ENCODE data around the gene TMEM163.

The TMEM163 gene

GRCh38 chr2:134689315-134689714 is 29.5 kb downstream of the TMEM163 start:
- H3F3A ChIP-seq (ENCODE audit: control insufficient read depth, insufficient read depth): no peaks in the 10 kb centered on the region
- H3K27ac ChIP-seq (ENCODE audit: low read depth, low read length): no peak overlapping the region
- no peak for TF ChIP-seq CTCF (IDR thresholded peaks at IDR 0.05; ENCODE audit: low read depth, low read length, poor library complexity, severe bottlenecking)
- no peak for TF ChIP-seq EZH2phosphoT487 (IDR thresholded peaks at IDR 0.05; ENCODE audit: borderline replicate concordance, low read length)
- no peaks in the 10 kb centered on the region for H3K9me2 ChIP-seq (replicated peaks; ENCODE audit: control insufficient read depth, low read length)
- H3K27me3 ChIP-seq (ENCODE audit: control insufficient read depth, low read length): no peaks in the 10 kb centered on the region
- H3K9me3 ChIP-seq (ENCODE audit: control insufficient read depth, insufficient read depth, low read length): no peaks in the 10 kb centered on the region
- peaks cover 30% of the 10 kb centered on the region for H3K4me1 ChIP-seq (ENCODE audit: control insufficient read depth, low read length)
- H4K20me1 ChIP-seq (ENCODE audit: control insufficient read depth, insufficient read depth, low read depth, low read length): no peaks in the 10 kb centered on the region
- H3K4me3 ChIP-seq (ENCODE audit: low read length): no peak overlapping the region
- H3K36me3 ChIP-seq (ENCODE audit: control insufficient read depth, low read length): no peaks in the 10 kb centered on the region
- H3K79me2 ChIP-seq (ENCODE audit: control insufficient read depth, low read length): no peaks in the 10 kb centered on the region
- no peak overlapping the region for H3K4me2 ChIP-seq (ENCODE audit: low read length)

- no peaks in the 10 kb centered on the region for H3K9me2 ChIP-seq (replicated peaks; ENCODE audit: control insufficient read depth, low read length)
- no peaks in the 10 kb centered on the region for H3K79me2 ChIP-seq (ENCODE audit: control insufficient read depth, low read length)
- peaks cover 12% of the 10 kb centered on the region for H3K4me1 ChIP-seq (ENCODE audit: control insufficient read depth, low read length)
- H3K9me3 ChIP-seq (ENCODE audit: control insufficient read depth, insufficient read depth, low read length): no peaks in the 10 kb centered on the region
- no peak overlapping the region for H3K27ac ChIP-seq (ENCODE audit: low read depth, low read length)
- TF ChIP-seq EZH2phosphoT487 (IDR thresholded peaks at IDR 0.05; ENCODE audit: borderline replicate concordance, low read length): no peak
- TF ChIP-seq CTCF (IDR thresholded peaks at IDR 0.05; ENCODE audit: low read depth, low read length, poor library complexity, severe bottlenecking): no peak
- H4K20me1 ChIP-seq (ENCODE audit: control insufficient read depth, insufficient read depth, low read depth, low read length): no peaks in the 10 kb centered on the region
- no peaks in the 10 kb centered on the region for H3K27me3 ChIP-seq (ENCODE audit: control insufficient read depth, low read length)
- H3F3A ChIP-seq (ENCODE audit: control insufficient read depth, insufficient read depth): no peaks in the 10 kb centered on the region
- no peak overlapping the region for H3K4me2 ChIP-seq (ENCODE audit: low read length)
- H3K36me3 ChIP-seq (ENCODE audit: control insufficient read depth, low read length): no peaks in the 10 kb centered on the region
- H3K4me3 ChIP-seq (ENCODE audit: low read length): no peak overlapping the region
Observed at GRCh38 chr2:134685967-134686366, 32.8 kb downstream of the TMEM163 start.

GRCh38 chr2:134683561-134684112 is 35.2 kb downstream of the TMEM163 start:
- no peaks in the 10 kb centered on the region for H3K4me1 ChIP-seq (ENCODE audit: control insufficient read depth, low read length)
- H3K4me3 ChIP-seq (ENCODE audit: low read length): no peak overlapping the region
- no peaks in the 10 kb centered on the region for H3K9me3 ChIP-seq (ENCODE audit: control insufficient read depth, insufficient read depth, low read length)
- H3K9me2 ChIP-seq (replicated peaks; ENCODE audit: control insufficient read depth, low read length): no peaks in the 10 kb centered on the region
- TF ChIP-seq EZH2phosphoT487 (IDR thresholded peaks at IDR 0.05; ENCODE audit: borderline replicate concordance, low read length): no peak
- H3K79me2 ChIP-seq (ENCODE audit: control insufficient read depth, low read length): no peaks in the 10 kb centered on the region
- H3F3A ChIP-seq (ENCODE audit: control insufficient read depth, insufficient read depth): no peaks in the 10 kb centered on the region
- H4K20me1 ChIP-seq (ENCODE audit: control insufficient read depth, insufficient read depth, low read depth, low read length): no peaks in the 10 kb centered on the region
- H3K27me3 ChIP-seq (ENCODE audit: control insufficient read depth, low read length): no peaks in the 10 kb centered on the region
- H3K36me3 ChIP-seq (ENCODE audit: control insufficient read depth, low read length): no peaks in the 10 kb centered on the region
- H3K4me2 ChIP-seq (ENCODE audit: low read length): no peak overlapping the region
- H3K27ac ChIP-seq (ENCODE audit: low read depth, low read length): no peak overlapping the region

GRCh38 chr2:134682726-134683125 is 36.1 kb downstream of the TMEM163 start:
- Histone ChIP-seq H3K27ac (ENCODE audit: low read depth, low read length) (no peak overlapping the region), H3K9me2 (replicated peaks; ENCODE audit: control insufficient read depth, low read length) (no peaks in the 10 kb centered on the region), H3K27me3 (ENCODE audit: control insufficient read depth, low read length) (no peaks in the 10 kb centered on the region), H3K9me3 (ENCODE audit: control insufficient read depth, insufficient read depth, low read length) (no peaks in the 10 kb centered on the region), H3K4me3 (ENCODE audit: low read length) (no peak overlapping the region), H3K36me3 (ENCODE audit: control insufficient read depth, low read length) (no peaks in the 10 kb centered on the region), H3K4me2 (ENCODE audit: low read length) (no peak overlapping the region), H3K4me1 (ENCODE audit: control insufficient read depth, low read length) (no peaks in the 10 kb centered on the region), H3F3A (ENCODE audit: control insufficient read depth, insufficient read depth) (no peaks in the 10 kb centered on the region), H3K79me2 (ENCODE audit: control insufficient read depth, low read length) (no peaks in the 10 kb centered on the region), H4K20me1 (ENCODE audit: control insufficient read depth, insufficient read depth, low read depth, low read length) (no peaks in the 10 kb centered on the region)
- TF ChIP-seq EZH2phosphoT487 (IDR thresholded peaks at IDR 0.05; ENCODE audit: borderline replicate concordance, low read length): no peak
- TF ChIP-seq CTCF (IDR thresholded peaks at IDR 0.05; ENCODE audit: low read depth, low read length, poor library complexity, severe bottlenecking): no peak

Measured in DOHH2 (cell line).